Transverse colon (tissue), 4 donors: ENCODE results near the gene L3HYPDH. TPM values are rescaled to one million over a fixed set of nuclear protein-coding genes. Genes with fewer than 3 reads are reported as not detected.

ENCODE experiments used
- DNase-seq: peaks from one replicate; pipeline ENCODE4 v3.0.0-alpha.2; 2019
- H3K27ac ChIP-seq, 4 donors: fragments of 200-600 bp; sonication (generic); 2 replicates each; pipeline ENCODE4 v1.5.1; 2016 to 2018; ENCODE audit warnings: inconsistent platforms in 4 of 4
- H3K27me3 ChIP-seq: fragments of 200-600 bp; sonication (generic); 2 replicates; pipeline ENCODE4 v1.5.1; 2017; ENCODE audit warnings: inconsistent platforms
- H3K36me3 ChIP-seq, 4 donors: fragments of 200-600 bp; sonication (generic); 2 replicates each; pipeline ENCODE4 v1.5.1; 2017 to 2019; ENCODE audit warnings: inconsistent platforms in 4 of 4
- H3K4me1 ChIP-seq, 4 donors: fragments of 200-600 bp; sonication (generic); 2 replicates each; pipeline ENCODE4 v1.5.1; 2017 to 2020; ENCODE audit warnings: inconsistent platforms in 4 of 4
- H3K4me3 ChIP-seq, 4 donors: fragments of 200-600 bp; sonication (generic); 1 replicate in 1 of 4; 2 replicates in 3 of 4; pipeline versions ENCODE4 v1.5.1 to v1.6.1; 2017 to 2019; ENCODE audit warnings: inconsistent platforms in 4 of 4
- H3K9me3 ChIP-seq, 2 donors: fragments of 200-600 bp; sonication (generic); 2 replicates each; pipeline ENCODE4 v1.5.1; 2017 to 2019; ENCODE audit warnings: inconsistent platforms in 2 of 2
- CTCF ChIP-seq, 5 experiments: fragments of 200-600 bp in 3 of 5; fragments of 450-650 bp in 2 of 5; sonication (generic) in 3 of 5; IDR thresholded peaks; 1 replicate in 2 of 5; 2 replicates in 3 of 5; pipeline ENCODE4 v1.5.1; 2016 to 2017; ENCODE audit warnings: antibody characterized with exemption in 5 of 5, inconsistent platforms in 3 of 5, mild to moderate bottlenecking in 2 of 5, moderate library complexity in 1 of 5
- EP300 ChIP-seq: sonication (generic); formaldehyde crosslinking; IDR thresholded peaks from one replicate; pipeline ENCODE4 v1.6.1; 2017; ENCODE audit warnings: antibody characterized with exemption, low read depth
- POLR2A ChIP-seq: fragments of 450-650 bp; IDR thresholded peaks from one replicate; pipeline ENCODE4 v1.6.1; 2016; ENCODE audit warnings: antibody characterized with exemption, mild to moderate bottlenecking, moderate library complexity
- POLR2AphosphoS5 ChIP-seq, 3 donors: sonication (generic); formaldehyde crosslinking; IDR thresholded peaks; one replicate each; pipeline ENCODE4 v1.6.1; 2016; ENCODE audit warnings: antibody characterized with exemption in 3 of 3
- WGBS, 2 donors: methylation state at CpG; one replicate each; pipeline ENCODE4 v1.1.5; 2018; ENCODE audit warnings: low coverage in 1 of 2; 5-methylcytosine and 5-hydroxymethylcytosine counted together
- in situ Hi-C, 4 donors: fragments of 200-750 bp; cut with MboI; loops; one replicate each; pipeline versions ENCODE4 v1.15.0 to v1.15.1; 2017; ENCODE audit warnings: low sequenced_read_pairs in 3 of 4, low pct_ligation_motif_present in 1 of 4, low pct_unique_long_range_greater_than_20kb in 1 of 4
- intact Hi-C: fragments of 100-400 bp; cut with DNase I; formaldehyde crosslinking; loops from one replicate; pipeline ENCODE4 v1.15.1; 2023; ENCODE audit warnings: low total_unique reads
- total RNA-seq, 4 donors: library from RNA; depleted of rRNA; stranded (reverse); fragments of >200 nt; gene quantifications; one replicate each; pipeline ENCODE4 v1.1.0, GENCODE V29; 2016

The L3HYPDH gene
- total RNA-seq, 4 donors from 2014 or later = 16.1 to 125 (median 37.6) TPM

GRCh38 chr14:59482541-59483331 is 1.5 kb downstream of the L3HYPDH start:
- H3K4me1 ChIP-seq = peaks cover 24 to 64% (median 38%) of the 10 kb centered on the region in 4 donors

GRCh38 chr14:59481871-59482540 is 2.2 kb downstream of the L3HYPDH start:
- H3K4me3 ChIP-seq = no peak overlapping the region

More at GRCh38 chr14:59482541-59483331, 1.5 kb downstream of the L3HYPDH start:
- TF ChIP-seq POLR2A (no peak), POLR2AphosphoS5 (IDR thresholded peaks at IDR 0.05) (no peak), CTCF (IDR thresholded peaks at IDR 0.05) (no peak), EP300 (no peak)
- Histone ChIP-seq H3K9me3 (no peaks in the 10 kb centered on the region), H3K4me3 (peak overlapping the region in 3 of 4 donors; percentile 69 to 83 (median 79)), H3K27ac (peak overlapping the region; percentile 93 to 98 (median 96)), H3K36me3 (peaks cover 0 to 4% (median 0%) of the 10 kb centered on the region in 4 donors), H3K27me3 (no peaks in the 10 kb centered on the region)
- peak; percentile 20 for DNase-seq
- WGBS, 2 donors = 47 to 59% methylated on average over 5 to 6 of the region's 6 CpGs
- in situ Hi-C loops (no loop called here), intact Hi-C loops (no loop called here)

GRCh38 chr14:59481407-59481806 is 2.8 kb downstream of the L3HYPDH start:
- Histone ChIP-seq H3K4me3 (no peak overlapping the region), H3K9me3 (no peaks in the 10 kb centered on the region), H3K27ac (peak overlapping the region in 1 of 4 donors; percentile 96), H3K36me3 (no peaks in the 10 kb centered on the region), H3K4me1 (peaks cover 23 to 53% (median 33%) of the 10 kb centered on the region in 4 donors), H3K27me3 (no peaks in the 10 kb centered on the region)
- no peak for DNase-seq
- 90 to 100% methylated on average over 2 of the region's 2 CpGs for WGBS, 2 donors
- in situ Hi-C loops (no loop called here), intact Hi-C loops (no loop called here)
- TF ChIP-seq POLR2AphosphoS5 (IDR thresholded peaks at IDR 0.05) (no peak), EP300 (no peak), POLR2A (no peak), CTCF (IDR thresholded peaks at IDR 0.05) (no peak)

More at GRCh38 chr14:59481871-59482540, 2.2 kb downstream of the L3HYPDH start:
- intact Hi-C loops = no loop called here
- peak overlapping the region; percentile 93 to 98 (median 96) for H3K27ac ChIP-seq
- WGBS, 2 donors = 77 to 80% methylated on average over 2 of the region's 2 CpGs
- H3K27me3 ChIP-seq = no peaks in the 10 kb centered on the region
- in situ Hi-C loops = no loop called here
- H3K4me1 ChIP-seq = peaks cover 24 to 59% (median 36%) of the 10 kb centered on the region in 4 donors
- no peaks in the 10 kb centered on the region for H3K36me3 ChIP-seq
- peak in 1 of 3 donors; percentile 28 for TF ChIP-seq POLR2AphosphoS5 (IDR thresholded peaks at IDR 0.05)
- TF ChIP-seq POLR2A = no peak
- no peak for TF ChIP-seq EP300
- TF ChIP-seq CTCF (IDR thresholded peaks at IDR 0.05) = no peak
- DNase-seq = no peak
- no peaks in the 10 kb centered on the region for H3K9me3 ChIP-seq

- intact Hi-C loops = no loop called here
- 52% methylated on average over 1 of the region's 1 CpG; no CpG with 5 or more reads in 1 of the 2 donors for WGBS, 2 donors
- H3K27ac ChIP-seq = peak overlapping the region in 1 of 4 donors; percentile 8
These were observed 4.0 kb downstream of the L3HYPDH start for GRCh38 chr14:59480166-59480565.

More at GRCh38 chr14:59480166-59480565, 4.0 kb downstream of the L3HYPDH start:
- Histone ChIP-seq H3K4me1 (peaks cover 12 to 40% (median 20%) of the 10 kb centered on the region in 4 donors), H3K4me3 (no peak overlapping the region), H3K36me3 (peaks cover 0 to 5% (median 2%) of the 10 kb centered on the region in 4 donors), H3K9me3 (no peaks in the 10 kb centered on the region), H3K27me3 (no peaks in the 10 kb centered on the region)
- TF ChIP-seq POLR2A = no peak
- no peak for TF ChIP-seq POLR2AphosphoS5 (IDR thresholded peaks at IDR 0.05)
- no peak for TF ChIP-seq CTCF (IDR thresholded peaks at IDR 0.05)
- TF ChIP-seq EP300 = no peak
- in situ Hi-C loops = no loop called here
- no peak for DNase-seq
